ENCODE results near the gene GUCY1B1. TPM values are rescaled to one million over a fixed set of nuclear protein-coding genes. Genes with fewer than 3 reads are reported as not detected.

GUCY1B1 gene
- polyA plus RNA-seq, 3 donors: 0.60 to 0.89 (median 0.72) TPM

DNA sequence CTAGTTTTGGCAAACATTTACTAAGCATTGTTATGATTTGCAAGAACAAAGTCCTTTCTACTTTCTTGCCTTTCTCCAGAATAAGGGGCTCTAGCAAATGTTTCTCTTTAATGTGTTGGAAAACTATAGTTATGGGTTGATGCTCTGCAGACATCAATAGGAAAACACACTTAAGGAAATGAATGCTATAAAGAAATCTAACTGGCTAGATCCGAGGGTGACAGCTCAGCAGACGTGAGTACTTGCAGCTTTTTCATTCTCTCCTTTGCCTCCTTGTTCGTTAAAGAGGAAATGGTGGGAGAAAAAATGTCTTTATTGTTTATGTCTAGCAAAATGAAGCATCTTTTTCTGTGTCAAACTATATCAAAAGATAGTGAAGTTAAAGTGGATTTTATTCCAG lies 6.3 kb downstream of the GUCY1B1 start:
- Histone ChIP-seq H3K36me3 (replicated peaks in 1 of 2; ENCODE audit: control insufficient read depth in 1 of 2, insufficient read depth in 2 of 2, low read length in 2 of 2) (no peaks in the 10 kb centered on the region), H3K27ac (ENCODE audit: low read depth in 1 of 2, low read length in 2 of 2) (no peak overlapping the region), H4K20me1 (ENCODE audit: insufficient read depth, low read length) (no peaks in the 10 kb centered on the region), H3K79me2 (ENCODE audit: insufficient read depth, low read length) (no peaks in the 10 kb centered on the region), H3K9me3 (replicated peaks in 1 of 2; ENCODE audit: control insufficient read depth in 1 of 2, insufficient read depth in 1 of 2, low read length in 2 of 2) (no peaks in the 10 kb centered on the region), H3K4me3 (replicated peaks in 1 of 3; ENCODE audit: low read depth in 2 of 3, low read length in 3 of 3) (no peak overlapping the region), H3K4me2 (replicated peaks; ENCODE audit: extremely low read depth, low read length, poor library complexity, severe bottlenecking) (no peak overlapping the region), H3K4me1 (ENCODE audit: control insufficient read depth in 1 of 2, insufficient read depth in 2 of 2, low read length in 2 of 2) (peaks cover under 1 to 15% of the 10 kb centered on the region in 2 donors), H3K9ac (ENCODE audit: insufficient read depth, low read length, poor library complexity, severe bottlenecking) (no peak overlapping the region), H3K27me3 (ENCODE audit: control insufficient read depth in 2 of 2, insufficient read depth in 2 of 2, low read length in 2 of 2) (peaks cover 3 to 5% of the 10 kb centered on the region in 2 donors), H2AFZ (ENCODE audit: insufficient read depth, low read depth, low read length, poor library complexity, severe bottlenecking) (no peak overlapping the region)
- peaks cover 0 to 4% of the 10 kb centered on the region in 2 donors for H3K36me3 Mint-ChIP-seq
- WGBS (ENCODE audit: insufficient coverage): no CpG with 5 or more reads among the region's 3 CpGs
- peaks cover 15% of the 10 kb centered on the region for H3K4me1 Mint-ChIP-seq
- no peaks in the 10 kb centered on the region for H3K9me3 Mint-ChIP-seq
- TF ChIP-seq, protein P1, sequence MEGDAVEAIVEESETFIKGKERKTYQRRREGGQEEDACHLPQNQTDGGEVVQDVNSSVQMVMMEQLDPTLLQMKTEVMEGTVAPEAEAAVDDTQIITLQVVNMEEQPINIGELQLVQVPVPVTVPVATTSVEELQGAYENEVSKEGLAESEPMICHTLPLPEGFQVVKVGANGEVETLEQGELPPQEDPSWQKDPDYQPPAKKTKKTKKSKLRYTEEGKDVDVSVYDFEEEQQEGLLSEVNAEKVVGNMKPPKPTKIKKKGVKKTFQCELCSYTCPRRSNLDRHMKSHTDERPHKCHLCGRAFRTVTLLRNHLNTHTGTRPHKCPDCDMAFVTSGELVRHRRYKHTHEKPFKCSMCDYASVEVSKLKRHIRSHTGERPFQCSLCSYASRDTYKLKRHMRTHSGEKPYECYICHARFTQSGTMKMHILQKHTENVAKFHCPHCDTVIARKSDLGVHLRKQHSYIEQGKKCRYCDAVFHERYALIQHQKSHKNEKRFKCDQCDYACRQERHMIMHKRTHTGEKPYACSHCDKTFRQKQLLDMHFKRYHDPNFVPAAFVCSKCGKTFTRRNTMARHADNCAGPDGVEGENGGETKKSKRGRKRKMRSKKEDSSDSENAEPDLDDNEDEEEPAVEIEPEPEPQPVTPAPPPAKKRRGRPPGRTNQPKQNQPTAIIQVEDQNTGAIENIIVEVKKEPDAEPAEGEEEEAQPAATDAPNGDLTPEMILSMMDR (IDR thresholded peaks at IDR 0.05): no peak
- H3K27ac Mint-ChIP-seq: no peak overlapping the region
- H3K4me3 Mint-ChIP-seq: no peak overlapping the region
- intact Hi-C loops (cut with micrococcal nuclease): no loop called here
- DNase-seq: no peak
- peaks cover 5 to 7% (median 6%) of the 10 kb centered on the region in 3 donors for H3K27me3 Mint-ChIP-seq (ENCODE audit: low read depth in 3 of 3)

DNA sequence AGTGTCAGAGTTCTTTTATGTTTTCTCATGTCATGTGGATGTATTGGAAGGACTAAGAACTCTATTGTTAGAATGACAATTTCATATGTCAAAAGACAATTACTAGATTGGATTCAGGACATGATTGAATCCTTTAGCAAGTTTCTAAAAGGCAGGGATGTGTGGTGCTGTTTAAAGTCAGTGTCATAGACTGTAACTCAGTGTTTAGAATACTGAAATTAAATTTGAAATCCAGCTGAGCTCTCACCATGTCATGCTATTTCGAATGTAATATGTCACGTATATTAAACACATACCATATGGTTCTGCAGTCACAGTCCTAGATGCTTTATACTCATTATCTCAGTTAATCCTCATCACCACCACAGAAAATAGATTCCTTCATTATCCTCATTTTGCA lies 7.8 kb downstream of the GUCY1B1 start:
- H3K27ac Mint-ChIP-seq: no peak overlapping the region
- Histone ChIP-seq H3K4me1 (ENCODE audit: control insufficient read depth in 1 of 2, insufficient read depth in 2 of 2, low read length in 2 of 2) (peaks cover 0 to 16% of the 10 kb centered on the region in 2 donors), H4K20me1 (ENCODE audit: insufficient read depth, low read length) (no peaks in the 10 kb centered on the region), H3K9me3 (replicated peaks in 1 of 2; ENCODE audit: control insufficient read depth in 1 of 2, insufficient read depth in 1 of 2, low read length in 2 of 2) (no peaks in the 10 kb centered on the region), H3K79me2 (ENCODE audit: insufficient read depth, low read length) (no peaks in the 10 kb centered on the region), H3K27me3 (ENCODE audit: control insufficient read depth in 2 of 2, insufficient read depth in 2 of 2, low read length in 2 of 2) (no peaks in the 10 kb centered on the region), H3K9ac (ENCODE audit: insufficient read depth, low read length, poor library complexity, severe bottlenecking) (no peak overlapping the region), H3K4me3 (replicated peaks in 1 of 3; ENCODE audit: low read depth in 2 of 3, low read length in 3 of 3) (no peak overlapping the region), H3K4me2 (replicated peaks; ENCODE audit: extremely low read depth, low read length, poor library complexity, severe bottlenecking) (no peak overlapping the region), H3K27ac (ENCODE audit: low read depth in 1 of 2, low read length in 2 of 2) (no peak overlapping the region), H2AFZ (ENCODE audit: insufficient read depth, low read depth, low read length, poor library complexity, severe bottlenecking) (no peak overlapping the region), H3K36me3 (replicated peaks in 1 of 2; ENCODE audit: control insufficient read depth in 1 of 2, insufficient read depth in 2 of 2, low read length in 2 of 2) (no peaks in the 10 kb centered on the region)
- no peak overlapping the region for H3K4me3 Mint-ChIP-seq
- intact Hi-C loops (cut with micrococcal nuclease): no loop called here
- TF ChIP-seq, protein P1 (IDR thresholded peaks at IDR 0.05): no peak
- H3K9me3 Mint-ChIP-seq: no peaks in the 10 kb centered on the region
- H3K4me1 Mint-ChIP-seq: peaks cover 12% of the 10 kb centered on the region
- WGBS (ENCODE audit: insufficient coverage): 100% methylated on average over 1 of the region's 2 CpGs
- DNase-seq: no peak
- H3K36me3 Mint-ChIP-seq: no peaks in the 10 kb centered on the region
- peaks cover 0 to 2% (median 1%) of the 10 kb centered on the region in 3 donors for H3K27me3 Mint-ChIP-seq (ENCODE audit: low read depth in 3 of 3)

Measured in CD14-positive monocyte (primary cell).